BJ (cell line): ENCODE data around the gene IGDCC3. TPM values are rescaled to one million over a fixed set of nuclear protein-coding genes. Genes with fewer than 3 reads are reported as not detected.
"Not testable (repeated sequence)": the region's sequence is repeated elsewhere in the genome, so short reads cannot be mapped to it uniquely, and the experiment has no call there.

Source experiments
- CTCF ChIA-PET: fragments of 350-600 bp; formaldehyde crosslinking; extraction: SDS; loops from one replicate; lab custom pipeline; 2021; ENCODE audit warnings: antibody characterized with exemption, inconsistent platforms; lab: Yijun Ruan, JAX
- POLR2A ChIA-PET: fragments of 300-600 bp; sonication (Branson Sonifier 250); formaldehyde crosslinking; extraction: SDS; loops from one replicate; lab custom pipeline; 2021; ENCODE audit warnings: antibody characterized with exemption; lab: Charles Lee
- DNase-seq: peaks from one replicate; pipeline ENCODE4 v3.0.0-alpha.2; 2011; ENCODE audit warnings: low read depth
- H3K27me3 ChIP-seq: 2 replicates; pipeline ENCODE4 v1.6.0; 2011; ENCODE audit warnings: low read length; ENCODE audit not compliant: control insufficient read depth, insufficient read depth
- H3K36me3 ChIP-seq: 2 replicates; pipeline ENCODE4 v1.5.1; 2011; ENCODE audit warnings: low read length; ENCODE audit not compliant: control insufficient read depth, insufficient read depth
- H3K4me3 ChIP-seq: 2 replicates; pipeline ENCODE4 v1.5.1; 2011; ENCODE audit warnings: low read depth, mild to moderate bottlenecking, control low read depth, low read length
- polyA plus RNA-seq: library from polyadenylated mRNA; depleted of rRNA; stranded (reverse); fragments of >200 nt; gene quantifications from 2 replicates; pipeline ENCODE4 v1.2.3, GENCODE V29; 2011
- TF ChIP-seq, protein P1 (sequence below): IDR thresholded peaks from 2 replicates; pipeline ENCODE4 v1.5.1; 2011; ENCODE audit warnings: low read depth, mild to moderate bottlenecking, control low read depth, inconsistent platforms, low read length, moderate library complexity; ENCODE audit not compliant: insufficient read depth

Gene IGDCC3
- polyA plus RNA-seq, 1 experiment: not detected

DNA sequence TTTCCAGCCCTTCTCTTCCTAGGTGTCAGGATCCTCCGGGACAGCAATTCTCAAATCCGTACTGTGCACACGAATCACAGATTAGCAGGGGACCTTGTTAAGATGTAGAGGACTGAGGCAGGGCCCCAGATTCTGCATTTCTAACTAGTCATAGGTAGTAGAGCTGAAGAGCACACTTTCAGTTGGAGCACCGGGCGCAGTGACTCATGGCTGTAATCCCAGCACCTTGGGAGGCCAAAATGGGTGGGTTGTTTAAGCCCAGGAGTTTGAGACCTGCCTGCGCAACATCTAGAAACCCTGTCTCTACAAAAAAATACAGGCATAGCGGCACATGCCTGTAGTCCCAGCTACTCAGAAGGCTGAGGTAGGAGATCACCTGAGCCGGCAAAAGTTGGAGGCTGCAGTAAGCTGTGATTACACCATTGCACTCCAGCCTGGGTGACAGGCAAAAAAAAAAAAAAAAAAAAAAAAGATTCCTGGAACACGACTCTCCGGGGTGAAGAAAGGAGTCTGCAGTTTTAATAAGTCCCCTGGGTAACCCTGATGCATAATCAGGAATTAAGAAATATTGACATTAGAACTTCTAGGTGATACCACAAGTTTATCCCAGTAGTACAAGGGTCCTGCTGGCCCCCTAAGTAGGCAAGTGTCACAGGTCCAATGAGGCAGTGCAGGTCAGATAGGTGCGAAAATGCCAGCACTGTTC is 21.4 kb upstream of the IGDCC3 start:
- CTCF ChIA-PET: interaction anchor here (0.9 to 4.6 kb wide), 13 partner anchors 9 to 190 kb away, joined by 3 to 84 read pairs (median 18); partner anchors contain the start of gene IGDCC3
- TF ChIP-seq, protein P1, sequence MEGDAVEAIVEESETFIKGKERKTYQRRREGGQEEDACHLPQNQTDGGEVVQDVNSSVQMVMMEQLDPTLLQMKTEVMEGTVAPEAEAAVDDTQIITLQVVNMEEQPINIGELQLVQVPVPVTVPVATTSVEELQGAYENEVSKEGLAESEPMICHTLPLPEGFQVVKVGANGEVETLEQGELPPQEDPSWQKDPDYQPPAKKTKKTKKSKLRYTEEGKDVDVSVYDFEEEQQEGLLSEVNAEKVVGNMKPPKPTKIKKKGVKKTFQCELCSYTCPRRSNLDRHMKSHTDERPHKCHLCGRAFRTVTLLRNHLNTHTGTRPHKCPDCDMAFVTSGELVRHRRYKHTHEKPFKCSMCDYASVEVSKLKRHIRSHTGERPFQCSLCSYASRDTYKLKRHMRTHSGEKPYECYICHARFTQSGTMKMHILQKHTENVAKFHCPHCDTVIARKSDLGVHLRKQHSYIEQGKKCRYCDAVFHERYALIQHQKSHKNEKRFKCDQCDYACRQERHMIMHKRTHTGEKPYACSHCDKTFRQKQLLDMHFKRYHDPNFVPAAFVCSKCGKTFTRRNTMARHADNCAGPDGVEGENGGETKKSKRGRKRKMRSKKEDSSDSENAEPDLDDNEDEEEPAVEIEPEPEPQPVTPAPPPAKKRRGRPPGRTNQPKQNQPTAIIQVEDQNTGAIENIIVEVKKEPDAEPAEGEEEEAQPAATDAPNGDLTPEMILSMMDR: no peak
- no peaks in the 10 kb centered on the region for H3K36me3 ChIP-seq
- no peak for DNase-seq
- POLR2A ChIA-PET: no interaction called here
- no peak overlapping the region for H3K4me3 ChIP-seq
- H3K27me3 ChIP-seq: peaks cover 3% of the 10 kb centered on the region

- H3K4me3 ChIP-seq, H3K36me3 ChIP-seq, H3K27me3 ChIP-seq, POLR2A ChIA-PET, DNase-seq: not testable (repeated sequence)
- CTCF ChIA-PET: interaction anchor here (1.0 to 4.6 kb wide), 5 partner anchors 20 to 78 kb away, joined by 3 to 84 read pairs (median 50); partner anchors contain the start of gene IGDCC3
Observed at GRCh38 chr15:65398486-65398885, 20.7 kb upstream of the IGDCC3 start.

GRCh38 chr15:65396965-65397317 is 19.1 kb upstream of the IGDCC3 start:
- Histone ChIP-seq H3K27me3 (peaks cover 4% of the 10 kb centered on the region), H3K4me3 (no peak overlapping the region), H3K36me3 (no peaks in the 10 kb centered on the region)
- POLR2A ChIA-PET: no interaction called here
- DNase-seq: no peak
- TF ChIP-seq, protein P1: no peak
- CTCF ChIA-PET: interaction anchor here (0.8 to 1.1 kb wide), 2 partner anchors 12 to 78 kb away, joined by 4 read pairs; no protein-coding TSS in a partner anchor

DNA sequence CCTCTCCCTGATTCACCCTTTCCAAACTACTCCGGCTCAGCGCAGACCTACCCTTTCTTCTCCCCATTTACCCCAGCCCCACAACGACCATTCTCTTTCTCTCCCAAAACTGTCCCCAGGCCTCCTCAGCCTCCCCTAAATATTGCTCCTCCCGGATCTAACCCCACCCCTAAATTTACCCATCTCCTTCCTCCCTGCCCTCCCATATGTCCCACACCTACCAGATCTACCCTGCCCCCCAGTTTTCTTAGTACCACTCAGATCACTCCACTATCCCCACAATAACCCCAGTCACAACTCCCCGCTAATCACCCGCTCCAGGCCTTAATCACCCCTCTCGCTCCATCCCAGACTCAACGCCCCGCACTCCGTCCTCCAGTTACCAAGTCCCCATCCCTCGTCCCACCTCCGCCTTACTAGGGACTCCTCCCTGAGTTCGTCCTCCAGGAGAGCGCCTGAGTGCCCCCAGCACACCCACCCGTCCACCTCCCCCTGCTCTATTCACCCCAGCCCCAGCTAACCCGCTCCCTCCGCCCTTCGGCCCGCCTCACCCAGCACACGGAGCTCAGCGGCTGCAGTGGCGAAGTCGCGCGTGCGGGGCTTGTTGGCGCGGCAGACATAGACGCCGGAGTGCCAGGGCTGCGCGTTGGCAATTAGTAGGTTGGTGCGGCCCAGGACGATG is 18.6 kb upstream of the IGDCC3 start:
- DNase-seq: no peak
- TF ChIP-seq, protein P1: no peak
- H3K4me3 ChIP-seq: no peak overlapping the region
- no peaks in the 10 kb centered on the region for H3K36me3 ChIP-seq
- peaks cover 4% of the 10 kb centered on the region for H3K27me3 ChIP-seq
- ChIA-PET CTCF (interaction anchor here (1.1 kb wide), 1 partner anchor 78 kb away, joined by 4 read pairs; no protein-coding TSS in a partner anchor), POLR2A (no interaction called here)

GRCh38 chr15:65395567-65396202 is 17.9 kb upstream of the IGDCC3 start:
- DNase-seq: no peak
- H3K36me3 ChIP-seq: no peaks in the 10 kb centered on the region
- ChIA-PET POLR2A (no interaction called here), CTCF (interaction anchor here (2.1 to 20.1 kb wide), 2 partner anchors 10 to 74 kb away, joined by 16 to 454 read pairs; no protein-coding TSS in a partner anchor)
- H3K4me3 ChIP-seq: no peak overlapping the region
- TF ChIP-seq, protein P1: no peak
- peaks cover 6% of the 10 kb centered on the region for H3K27me3 ChIP-seq
